Ectodermal cell (in vitro differentiated cells): ENCODE data around the gene OR1D5.
"Not testable (repeated sequence)": the region's sequence is repeated elsewhere in the genome, so short reads cannot be mapped to it uniquely, and the experiment has no call there.

ENCODE experiments used
- H3K27ac ChIP-seq: 2 replicates; pipeline ENCODE4 v1.7.0; 2013; ENCODE audit warnings: mild to moderate bottlenecking, low read depth, low read length; ENCODE audit not compliant: insufficient read depth, poor library complexity, severe bottlenecking
- H3K27me3 ChIP-seq: 2 replicates; pipeline ENCODE4 v1.7.0; 2013; ENCODE audit warnings: mild to moderate bottlenecking, low read length; ENCODE audit not compliant: insufficient read depth, control insufficient read depth, poor library complexity, severe bottlenecking
- H3K36me3 ChIP-seq: one replicate; pipeline ENCODE4 v1.7.0; 2013; ENCODE audit warnings: low read length; ENCODE audit not compliant: control insufficient read depth, insufficient read depth
- H3K4me1 ChIP-seq: one replicate; pipeline ENCODE4 v1.7.0; 2013; ENCODE audit warnings: low read length; ENCODE audit not compliant: control insufficient read depth, insufficient read depth
- H3K4me3 ChIP-seq: 2 replicates; pipeline ENCODE4 v1.7.0; 2013; ENCODE audit warnings: low read depth, low read length, control low read depth; ENCODE audit not compliant: insufficient read depth
- H3K9me3 ChIP-seq: 2 replicates; pipeline ENCODE4 v1.7.0; 2013; ENCODE audit warnings: mild to moderate bottlenecking, low read length, moderate library complexity; ENCODE audit not compliant: control insufficient read depth
- WGBS, 2 experiments: methylation state at CpG; one replicate each; pipeline ENCODE4 v1.1.7; 2013; ENCODE audit warnings: missing lambda C conversion rate in 2 of 2; 5-methylcytosine and 5-hydroxymethylcytosine counted together

Gene OR1D5

GRCh38 chr17:3032258-3033247 lies 30.9 kb downstream of the OR1D5 start:
- Histone ChIP-seq H3K9me3 (no peaks in the 10 kb centered on the region), H3K4me1 (no peaks in the 10 kb centered on the region), H3K27me3 (no peaks in the 10 kb centered on the region), H3K4me3 (no peak overlapping the region), H3K27ac (no peak overlapping the region), H3K36me3 (no peaks in the 10 kb centered on the region)
- 93% methylated on average over 27 of the region's 27 CpGs for WGBS, 2 experiments

DNA sequence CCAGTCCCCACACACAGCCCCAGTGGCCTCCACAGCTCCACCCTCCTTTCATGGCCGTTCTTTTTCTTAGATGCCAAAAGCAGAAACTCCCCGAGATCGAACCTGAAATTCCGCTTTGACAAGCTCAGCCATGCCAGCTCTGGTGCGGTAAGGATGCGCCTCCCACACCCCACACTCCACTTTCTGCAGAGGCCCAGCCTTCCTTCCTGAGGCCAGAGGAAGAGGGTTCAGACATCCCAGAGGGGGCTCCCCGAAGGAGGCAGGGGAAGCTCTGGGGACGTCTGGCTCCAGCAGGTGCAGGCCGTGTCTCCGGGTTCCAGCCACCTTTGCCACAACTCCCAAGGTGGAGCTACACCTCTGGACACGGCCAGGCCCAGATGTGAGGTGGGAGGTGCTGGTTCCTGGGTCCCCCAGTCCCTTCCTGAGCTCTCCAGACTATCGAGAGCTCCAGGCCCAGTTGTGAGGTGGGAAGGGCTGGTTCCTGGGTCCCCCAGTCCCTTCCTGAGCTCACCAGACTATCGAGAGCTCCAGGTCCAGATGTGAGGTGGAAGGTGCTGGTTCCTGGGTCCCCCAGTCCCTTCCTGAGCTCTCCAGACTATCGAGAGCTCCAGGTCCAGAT lies 32.4 kb downstream of the OR1D5 start:
- H3K27ac ChIP-seq, H3K9me3 ChIP-seq, H3K27me3 ChIP-seq, H3K4me3 ChIP-seq, H3K36me3 ChIP-seq: not testable (repeated sequence)
- peaks cover 11% of the 10 kb centered on the region for H3K4me1 ChIP-seq
- WGBS, 2 experiments, result 93% methylated on average over 14 of the region's 14 CpGs

DNA sequence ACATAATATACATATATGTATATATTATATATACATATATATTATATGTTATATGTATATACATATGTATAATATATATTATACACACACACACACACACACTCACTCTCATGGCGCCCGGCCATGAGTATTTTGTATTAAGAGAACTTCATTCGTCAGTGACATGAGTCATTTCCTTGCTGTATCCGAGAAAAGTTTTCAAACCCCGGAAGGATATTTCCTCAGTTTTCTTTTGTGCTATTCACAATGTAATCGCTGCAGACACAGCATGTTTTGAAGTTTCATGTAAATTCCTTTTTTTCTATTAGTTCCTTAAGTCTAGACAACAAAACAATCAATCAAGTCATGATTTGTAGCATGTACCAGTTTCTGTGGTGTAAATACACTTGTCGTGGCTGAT lies 33.3 kb downstream of the OR1D5 start:
- no peak overlapping the region for H3K4me3 ChIP-seq
- H3K4me1 ChIP-seq, result peaks cover 11% of the 10 kb centered on the region
- WGBS, 2 experiments, result 96 to 98% methylated on average over 7 of the region's 7 CpGs
- no peaks in the 10 kb centered on the region for H3K36me3 ChIP-seq
- no peaks in the 10 kb centered on the region for H3K9me3 ChIP-seq
- H3K27me3 ChIP-seq, result no peaks in the 10 kb centered on the region
- H3K27ac ChIP-seq, result no peak overlapping the region

- Histone ChIP-seq H3K27me3 (no peaks in the 10 kb centered on the region), H3K4me3 (no peak overlapping the region), H3K4me1 (peaks cover 11% of the 10 kb centered on the region), H3K9me3 (no peaks in the 10 kb centered on the region), H3K27ac (no peak overlapping the region), H3K36me3 (no peaks in the 10 kb centered on the region)
- 89 to 92% methylated on average over 19 of the region's 19 CpGs for WGBS, 2 experiments
These were observed 34.0 kb downstream of the OR1D5 start for GRCh38 chr17:3029213-3029913.

GRCh38 chr17:3027786-3028532 lies 35.4 kb downstream of the OR1D5 start:
- 89% methylated on average over 18 of the region's 18 CpGs for WGBS, 2 experiments
- no peaks in the 10 kb centered on the region for H3K27me3 ChIP-seq
- H3K4me1 ChIP-seq, result peaks cover 11% of the 10 kb centered on the region
- H3K36me3 ChIP-seq, result no peaks in the 10 kb centered on the region
- no peak overlapping the region for H3K4me3 ChIP-seq
- H3K9me3 ChIP-seq, result peaks cover 2% of the 10 kb centered on the region
- no peak overlapping the region for H3K27ac ChIP-seq

DNA sequence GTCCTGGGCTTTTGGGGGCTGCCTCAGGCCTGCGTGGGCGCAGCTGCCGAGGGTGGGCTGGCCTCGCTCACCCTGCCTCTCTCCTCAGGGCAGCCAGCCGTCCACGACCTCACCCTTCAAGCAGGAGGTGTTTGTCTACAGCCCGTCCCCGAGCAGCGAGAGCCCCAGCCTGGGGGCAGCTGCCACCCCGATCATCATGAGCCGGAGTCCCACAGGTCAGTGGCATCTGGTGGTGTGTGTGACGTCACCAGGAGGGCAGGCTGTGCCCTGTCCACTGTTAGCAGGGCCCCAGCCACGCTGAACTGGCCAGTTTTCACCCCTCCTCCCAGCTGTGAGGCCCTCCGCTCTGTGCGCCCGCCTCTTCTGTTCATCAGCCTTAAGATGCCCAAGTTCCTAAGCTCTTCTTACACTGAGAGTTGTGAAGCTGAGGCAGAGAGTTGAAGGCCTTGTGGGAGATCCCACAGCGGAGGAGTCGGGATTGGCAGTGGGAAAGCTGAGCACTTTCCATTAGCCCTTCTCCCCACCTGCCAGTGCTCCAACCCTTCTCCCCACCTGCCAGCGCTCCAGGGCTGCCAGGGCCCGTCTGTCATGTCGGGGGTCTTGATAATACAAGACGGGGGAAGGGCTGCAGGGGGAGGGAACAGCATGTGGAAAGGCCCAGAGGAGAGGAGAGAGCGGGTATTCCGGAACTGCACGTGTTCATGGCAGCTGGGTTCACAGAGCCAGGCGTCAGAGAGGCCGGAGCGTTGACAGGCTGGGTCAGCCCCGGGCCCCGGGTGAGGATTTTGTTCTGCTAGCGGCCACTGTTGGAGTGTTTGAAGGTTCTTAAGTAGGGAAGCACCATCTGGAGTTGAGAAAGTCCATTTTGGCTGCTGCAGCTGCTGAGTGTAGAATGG lies 36.3 kb downstream of the OR1D5 start:
- H3K4me1 ChIP-seq, result peaks cover 11% of the 10 kb centered on the region
- H3K9me3 ChIP-seq, result peaks cover 2% of the 10 kb centered on the region
- H3K36me3 ChIP-seq, result no peaks in the 10 kb centered on the region
- H3K4me3 ChIP-seq, result no peak overlapping the region
- H3K27ac ChIP-seq, result peak overlapping the region; percentile 23
- no peaks in the 10 kb centered on the region for H3K27me3 ChIP-seq
- WGBS, 2 experiments, result 88 to 90% methylated on average over 30 to 31 of the region's 31 CpGs

GRCh38 chr17:3026125-3026855 lies 37.1 kb downstream of the OR1D5 start:
- Histone ChIP-seq H3K27me3 (no peaks in the 10 kb centered on the region), H3K36me3 (no peaks in the 10 kb centered on the region), H3K9me3 (peaks cover 2% of the 10 kb centered on the region), H3K27ac (no peak overlapping the region), H3K4me1 (peaks cover 11% of the 10 kb centered on the region), H3K4me3 (no peak overlapping the region)
- 92 to 93% methylated on average over 26 of the region's 26 CpGs for WGBS, 2 experiments

- Histone ChIP-seq H3K27ac (no peak overlapping the region), H3K4me1 (peaks cover 11% of the 10 kb centered on the region), H3K4me3 (no peak overlapping the region), H3K9me3 (peaks cover 2% of the 10 kb centered on the region), H3K36me3 (no peaks in the 10 kb centered on the region), H3K27me3 (no peaks in the 10 kb centered on the region)
- 95 to 97% methylated on average over 17 of the region's 17 CpGs for WGBS, 2 experiments
These were observed 37.8 kb downstream of the OR1D5 start for GRCh38 chr17:3025421-3026124.
